GM23248 (cell line): Measurements from ENCODE around the gene LDHB.

ENCODE experiments used
- EZH2 ChIP-seq: fragments of 200-600 bp; sonication (generic); IDR thresholded peaks from 2 replicates; pipeline ENCODE4 v1.6.1; 2018; ENCODE audit warnings: antibody characterized with exemption, mild to moderate bottlenecking; ENCODE audit not compliant: insufficient read depth, poor library complexity, severe bottlenecking
- EZH2phosphoT487 ChIP-seq: fragments of 200-600 bp; sonication (generic); IDR thresholded peaks from 2 replicates; pipeline ENCODE4 v1.6.1; 2018; ENCODE audit warnings: antibody characterized with exemption, moderate library complexity, mild to moderate bottlenecking, low read depth; ENCODE audit not compliant: insufficient read depth

- TF ChIP-seq EZH2phosphoT487 (no peak), EZH2 (no peak)
Observed at GRCh38 chr12:21691515-21691914, 33.9 kb upstream of the LDHB start.
